Activated T-helper 1 cell treated with anti-CD3 and anti-CD28 coated beads, Interleukin-12 subunit alpha, Interleukin-12 subunit beta, Interleukin-2, Interleukin-4 antibody, amounts not matched to agents 30 ng/mL and 10 ng/mL and 1 ng/mL, durations not matched to agents 14 hours and 24 hours and 36 hours (primary cell): ENCODE data around the gene FAM53B. TPM values are rescaled to one million over a fixed set of nuclear protein-coding genes. Genes with fewer than 3 reads are reported as not detected.

Experiments
- DNase-seq: peaks from one replicate; pipeline ENCODE4 v3.0.0; 2021; ENCODE audit warnings: low spot score
- H3K27ac Mint-ChIP-seq: one replicate; pipeline ENCODE4 v1.8.0; 2021; ENCODE audit warnings: mild to moderate bottlenecking, mixed read lengths
- H3K27me3 Mint-ChIP-seq: one replicate; pipeline ENCODE4 v1.8.0; 2022; ENCODE audit warnings: mild to moderate bottlenecking, moderate library complexity, mixed read lengths; ENCODE audit not compliant: insufficient read depth
- H3K36me3 Mint-ChIP-seq: one replicate; pipeline ENCODE4 v1.8.0; 2021; ENCODE audit warnings: low read depth, mixed read lengths
- H3K4me1 Mint-ChIP-seq: one replicate; pipeline ENCODE4 v1.8.0; 2021; ENCODE audit warnings: low read depth, mixed read lengths
- H3K4me3 Mint-ChIP-seq: one replicate; pipeline ENCODE4 v1.8.0; 2021; ENCODE audit warnings: mild to moderate bottlenecking, moderate library complexity, mixed read lengths
- H3K9me3 Mint-ChIP-seq: one replicate; pipeline ENCODE4 v1.8.0; 2021; ENCODE audit warnings: mixed read lengths
- intact Hi-C: fragments of 100-400 bp; cut with micrococcal nuclease; formaldehyde crosslinking; loops from one replicate; pipeline ENCODE4 v1.15.1; 2024
- total RNA-seq: library from RNA; stranded (reverse); gene quantifications from 2 replicates; pipeline ENCODE4 v1.2.3, GENCODE V29; 2022

The FAM53B gene
- total RNA-seq, 1 donor from 2014 or later, result 31.8 TPM

- peaks cover 30% of the 10 kb centered on the region for H3K36me3 Mint-ChIP-seq
- intact Hi-C loops, result loop anchor here (5.0 kb wide), 1 partner anchor 177 kb away; no protein-coding TSS in a partner anchor
- peaks cover 9% of the 10 kb centered on the region for H3K27me3 Mint-ChIP-seq
- H3K4me1 Mint-ChIP-seq, result peaks cover 56% of the 10 kb centered on the region
- H3K9me3 Mint-ChIP-seq, result no peaks in the 10 kb centered on the region
- H3K4me3 Mint-ChIP-seq, result peak overlapping the region; percentile 24
- DNase-seq, result no peak
- H3K27ac Mint-ChIP-seq, result no peak overlapping the region
Measured at GRCh38 chr10:124739986-124740368, 4.2 kb downstream of the FAM53B start.

- peak overlapping the region; percentile 25 for H3K4me3 Mint-ChIP-seq
- peaks cover 57% of the 10 kb centered on the region for H3K4me1 Mint-ChIP-seq
- H3K9me3 Mint-ChIP-seq, result no peaks in the 10 kb centered on the region
- DNase-seq, result no peak
- H3K27ac Mint-ChIP-seq, result no peak overlapping the region
- intact Hi-C loops, result no loop called here
- H3K27me3 Mint-ChIP-seq, result peaks cover 9% of the 10 kb centered on the region
- H3K36me3 Mint-ChIP-seq, result peaks cover 32% of the 10 kb centered on the region
Measured at GRCh38 chr10:124739119-124739921, 4.9 kb downstream of the FAM53B start.

GRCh38 chr10:124738441-124738840 lies 5.7 kb downstream of the FAM53B start:
- peaks cover 37% of the 10 kb centered on the region for H3K36me3 Mint-ChIP-seq
- H3K9me3 Mint-ChIP-seq, result no peaks in the 10 kb centered on the region
- H3K4me1 Mint-ChIP-seq, result peaks cover 66% of the 10 kb centered on the region
- no peak overlapping the region for H3K4me3 Mint-ChIP-seq
- H3K27me3 Mint-ChIP-seq, result peaks cover 9% of the 10 kb centered on the region
- intact Hi-C loops, result no loop called here
- no peak for DNase-seq
- H3K27ac Mint-ChIP-seq, result no peak overlapping the region

- DNase-seq, result no peak
- H3K36me3 Mint-ChIP-seq, result peaks cover 40% of the 10 kb centered on the region
- peaks cover 9% of the 10 kb centered on the region for H3K27me3 Mint-ChIP-seq
- H3K4me1 Mint-ChIP-seq, result peaks cover 71% of the 10 kb centered on the region
- H3K27ac Mint-ChIP-seq, result no peak overlapping the region
- intact Hi-C loops, result no loop called here
- H3K9me3 Mint-ChIP-seq, result no peaks in the 10 kb centered on the region
- H3K4me3 Mint-ChIP-seq, result no peak overlapping the region
Measured at GRCh38 chr10:124737708-124738107, 6.5 kb downstream of the FAM53B start.

- H3K4me1 Mint-ChIP-seq, result peaks cover 70% of the 10 kb centered on the region
- H3K36me3 Mint-ChIP-seq, result peaks cover 40% of the 10 kb centered on the region
- peak overlapping the region; percentile 21 for H3K27ac Mint-ChIP-seq
- no peak overlapping the region for H3K4me3 Mint-ChIP-seq
- H3K9me3 Mint-ChIP-seq, result no peaks in the 10 kb centered on the region
- intact Hi-C loops, result no loop called here
- peaks cover 9% of the 10 kb centered on the region for H3K27me3 Mint-ChIP-seq
- DNase-seq, result no peak
Measured at GRCh38 chr10:124737221-124737620, 7.0 kb downstream of the FAM53B start.

GRCh38 chr10:124736491-124737136 lies 7.6 kb downstream of the FAM53B start:
- Mint-ChIP-seq H3K27me3 (peaks cover 8% of the 10 kb centered on the region), H3K4me1 (peaks cover 70% of the 10 kb centered on the region), H3K4me3 (no peak overlapping the region), H3K36me3 (peaks cover 40% of the 10 kb centered on the region), H3K9me3 (no peaks in the 10 kb centered on the region), H3K27ac (no peak overlapping the region)
- intact Hi-C loops, result no loop called here
- no peak for DNase-seq

- DNase-seq, result no peak
- H3K9me3 Mint-ChIP-seq, result no peaks in the 10 kb centered on the region
- no peak overlapping the region for H3K27ac Mint-ChIP-seq
- H3K27me3 Mint-ChIP-seq, result peaks cover 5% of the 10 kb centered on the region
- intact Hi-C loops, result no loop called here
- H3K4me1 Mint-ChIP-seq, result peaks cover 62% of the 10 kb centered on the region
- peaks cover 34% of the 10 kb centered on the region for H3K36me3 Mint-ChIP-seq
- H3K4me3 Mint-ChIP-seq, result no peak overlapping the region
Measured at GRCh38 chr10:124735491-124736286, 8.5 kb downstream of the FAM53B start.

GRCh38 chr10:124734311-124735166 lies 9.6 kb downstream of the FAM53B start:
- peaks cover 5% of the 10 kb centered on the region for H3K27me3 Mint-ChIP-seq
- peak overlapping the region; percentile 60 for H3K27ac Mint-ChIP-seq
- DNase-seq, result no peak
- intact Hi-C loops, result no loop called here
- H3K4me1 Mint-ChIP-seq, result peaks cover 58% of the 10 kb centered on the region
- H3K9me3 Mint-ChIP-seq, result no peaks in the 10 kb centered on the region
- H3K4me3 Mint-ChIP-seq, result peak overlapping the region; percentile 27
- H3K36me3 Mint-ChIP-seq, result peaks cover 42% of the 10 kb centered on the region

- Mint-ChIP-seq H3K27ac (peak overlapping the region; percentile 60), H3K4me3 (peak overlapping the region; percentile 53), H3K27me3 (peaks cover 2% of the 10 kb centered on the region), H3K9me3 (no peaks in the 10 kb centered on the region), H3K36me3 (peaks cover 40% of the 10 kb centered on the region), H3K4me1 (peaks cover 58% of the 10 kb centered on the region)
- intact Hi-C loops, result loop anchor here (1.0 kb wide), 3 partner anchors 8 to 15 kb away; no protein-coding TSS in a partner anchor
- no peak for DNase-seq
Measured at GRCh38 chr10:124733571-124734245, 10.5 kb downstream of the FAM53B start.

GRCh38 chr10:124732931-124733570 lies 11.1 kb downstream of the FAM53B start:
- intact Hi-C loops, result loop anchor here (1.0 kb wide), 3 partner anchors 8 to 15 kb away; no protein-coding TSS in a partner anchor
- Mint-ChIP-seq H3K4me1 (peaks cover 59% of the 10 kb centered on the region), H3K9me3 (no peaks in the 10 kb centered on the region), H3K27ac (peak overlapping the region; percentile 80), H3K36me3 (peaks cover 41% of the 10 kb centered on the region), H3K27me3 (peaks cover 2% of the 10 kb centered on the region), H3K4me3 (peak overlapping the region; percentile 53)
- peak; percentile 32 for DNase-seq

- Mint-ChIP-seq H3K4me3 (no peak overlapping the region), H3K9me3 (no peaks in the 10 kb centered on the region), H3K27ac (no peak overlapping the region), H3K4me1 (peaks cover 70% of the 10 kb centered on the region), H3K36me3 (peaks cover 41% of the 10 kb centered on the region), H3K27me3 (peaks cover 2% of the 10 kb centered on the region)
- DNase-seq, result no peak
- intact Hi-C loops, result no loop called here
Measured at GRCh38 chr10:124731551-124731950, 12.6 kb downstream of the FAM53B start.
